Keratinocyte (primary cell): ENCODE results near the gene FMNL2. TPM values are rescaled to one million over a fixed set of nuclear protein-coding genes. Genes with fewer than 3 reads are reported as not detected.
A peak's percentile ranks its signal among the peaks of the same experiment; 100 is the strongest.

Source experiments
- DNase-seq: peaks from one replicate; pipeline ENCODE4 v3.0.0-alpha.2; 2011; ENCODE audit warnings: low read depth, missing footprints, low spot score
- FAIRE-seq: peaks from 2 replicates; lab custom pipeline; 2011; peaks lifted over from hg19 to GRCh38; lab: Jason Lieb, UNC
- H2AFZ ChIP-seq: 2 replicates; pipeline ENCODE4 v1.6.0; 2012; ENCODE audit warnings: low read length, control low read depth, inconsistent platforms; ENCODE audit not compliant: control insufficient read depth
- H3K27ac ChIP-seq: 2 replicates; pipeline ENCODE4 v1.5.1; 2011; ENCODE audit warnings: low read length; ENCODE audit not compliant: control insufficient read depth, insufficient read depth
- H3K27me3 ChIP-seq: 3 replicates; pipeline ENCODE4 v1.6.0; 2011; ENCODE audit warnings: low read length; ENCODE audit not compliant: control insufficient read depth, insufficient read depth; ENCODE audit errors: extremely low read depth
- H3K36me3 ChIP-seq, 2 experiments: 2 replicates in 1 of 2; 3 replicates in 1 of 2; pipeline ENCODE4 v1.5.1; 2011; ENCODE audit warnings: low read length in 2 of 2, mild to moderate bottlenecking in 1 of 2; ENCODE audit not compliant: control insufficient read depth in 2 of 2, insufficient read depth in 2 of 2; ENCODE audit errors: extremely low read depth in 1 of 2
- H3K4me1 ChIP-seq: 3 replicates; pipeline ENCODE4 v1.5.1; 2011; ENCODE audit warnings: low read length; ENCODE audit not compliant: control insufficient read depth, insufficient read depth; ENCODE audit errors: extremely low read depth
- H3K4me2 ChIP-seq: 3 replicates; pipeline ENCODE4 v1.6.0; 2011; ENCODE audit warnings: low read depth, low read length; ENCODE audit not compliant: control insufficient read depth, insufficient read depth; ENCODE audit errors: extremely low read depth
- H3K4me3 ChIP-seq, 3 experiments: fragments of 200-600 bp in 1 of 3; sonication (generic) in 1 of 3; 2 replicates in 2 of 3; 3 replicates in 1 of 3; pipeline ENCODE4 v1.5.1; 2011 to 2016; ENCODE audit warnings: low read length in 3 of 3, mild to moderate bottlenecking in 3 of 3, control low read depth in 2 of 3, inconsistent platforms in 1 of 3, low read depth in 1 of 3, mixed read lengths in 1 of 3, mixed run types in 1 of 3, moderate library complexity in 1 of 3; ENCODE audit not compliant: control insufficient read depth in 2 of 3, insufficient read depth in 2 of 3; ENCODE audit errors: extremely low read depth in 1 of 3
- H3K79me2 ChIP-seq: 2 replicates; pipeline ENCODE4 v1.6.0; 2012; ENCODE audit warnings: low read length; ENCODE audit not compliant: control insufficient read depth, insufficient read depth
- H3K9ac ChIP-seq: 3 replicates; pipeline ENCODE4 v1.6.0; 2011; ENCODE audit warnings: low read length; ENCODE audit not compliant: control insufficient read depth, insufficient read depth; ENCODE audit errors: extremely low read depth
- H3K9me1 ChIP-seq: 3 replicates; pipeline ENCODE4 v1.6.0; 2011; ENCODE audit warnings: low read length; ENCODE audit not compliant: control insufficient read depth, insufficient read depth; ENCODE audit errors: extremely low read depth
- H3K9me3 ChIP-seq: 2 replicates; pipeline ENCODE4 v1.5.1; 2012; ENCODE audit warnings: low read depth, low read length; ENCODE audit not compliant: control insufficient read depth
- H4K20me1 ChIP-seq: 3 replicates; pipeline ENCODE4 v1.6.0; 2011; ENCODE audit warnings: low read length; ENCODE audit not compliant: control insufficient read depth, insufficient read depth; ENCODE audit errors: extremely low read depth
- CTCF ChIP-seq, 3 experiments: IDR thresholded peaks in 1 of 3; conservative IDR thresholded peaks in 1 of 3; optimal IDR thresholded peaks in 1 of 3; 2 replicates in 2 of 3; 3 replicates in 1 of 3; pipeline versions ENCODE3 to v1.5.1; 2011; ENCODE audit warnings: low read length in 3 of 3, mild to moderate bottlenecking in 3 of 3, moderate library complexity in 2 of 3, control low read depth in 1 of 3, inconsistent platforms in 1 of 3; ENCODE audit not compliant: insufficient read depth in 2 of 3; ENCODE audit errors: extremely low read depth in 1 of 3
- EZH2 ChIP-seq: IDR thresholded peaks from one replicate; pipeline ENCODE4 v1.6.1; 2012; ENCODE audit warnings: inconsistent platforms, mild to moderate bottlenecking, low read length, moderate library complexity
- dilution Hi-C: fragments of 300-500 bp; cut with MboI; formaldehyde crosslinking; loops from one replicate; pipeline ENCODE4 v1.7.0; 2020; ENCODE audit warnings: low sequenced_read_pairs; ENCODE audit not compliant: extremely low pct_ligation_motif_present
- polyA plus RNA-seq, 5 experiments: library from polyadenylated mRNA; depleted of rRNA in 3 of 5; stranded (reverse) in 3 of 5; stranded (forward) in 1 of 5; unstranded in 1 of 5; fragments of >200 nt; gene quantifications; 1 replicate in 1 of 5; 2 replicates in 3 of 5; 3 replicates in 1 of 5; pipeline versions ENCODE4 v1.2.1 to v1.2.3, GENCODE V29; 2011 to 2012; ENCODE audit warnings: missing spikeins in 2 of 5, low read depth in 1 of 5, low replicate concordance in 1 of 5

The FMNL2 gene
- polyA plus RNA-seq, 1 donor (not counting 4 experiments of a cell fraction or from before 2014, with no cell fraction given): 62.7 TPM

GRCh38 chr2:152635635-152636298 is 300.8 kb downstream of the FMNL2 start:
- Histone ChIP-seq H3K9me3 (no peaks in the 10 kb centered on the region), H3K4me3 (no peak overlapping the region), H3K9ac (no peak overlapping the region), H3K9me1 (no peaks in the 10 kb centered on the region), H3K4me2 (no peak overlapping the region), H4K20me1 (no peaks in the 10 kb centered on the region), H3K4me1 (no peaks in the 10 kb centered on the region), H3K36me3 (peaks cover 42 to 47% of the 10 kb centered on the region in 2 experiments), H3K27ac (no peak overlapping the region), H3K79me2 (no peaks in the 10 kb centered on the region), H2AFZ (no peak overlapping the region), H3K27me3 (no peaks in the 10 kb centered on the region)
- DNase-seq: peak; percentile 21
- FAIRE-seq: peak; percentile 36
- dilution Hi-C loops: no loop called here
- TF ChIP-seq EZH2 (no peak), CTCF (optimal IDR thresholded peaks at IDR 0.05 in 1 of 3, IDR thresholded peaks at IDR 0.05 in 1 of 3, conservative IDR thresholded peaks at IDR 0.05 in 1 of 3; ENCODE audit: extremely low read depth in 1 of 3, insufficient read depth in 2 of 3, low read length in 3 of 3) (peak; percentile 74 to 79 (median 75))

GRCh38 chr2:152637251-152637650 is 302.3 kb downstream of the FMNL2 start:
- Histone ChIP-seq H3K4me3 (no peak overlapping the region), H3K36me3 (peaks cover 37 to 48% of the 10 kb centered on the region in 2 experiments), H3K4me2 (no peak overlapping the region), H3K4me1 (no peaks in the 10 kb centered on the region), H3K27me3 (no peaks in the 10 kb centered on the region), H3K9ac (no peak overlapping the region), H3K9me3 (no peaks in the 10 kb centered on the region), H3K79me2 (no peaks in the 10 kb centered on the region), H3K9me1 (no peaks in the 10 kb centered on the region), H3K27ac (no peak overlapping the region), H4K20me1 (no peaks in the 10 kb centered on the region), H2AFZ (no peak overlapping the region)
- FAIRE-seq (no peak), DNase-seq (no peak)
- TF ChIP-seq CTCF (optimal IDR thresholded peaks at IDR 0.05 in 1 of 3, IDR thresholded peaks at IDR 0.05 in 1 of 3, conservative IDR thresholded peaks at IDR 0.05 in 1 of 3; ENCODE audit: extremely low read depth in 1 of 3, insufficient read depth in 2 of 3, low read length in 3 of 3) (no peak), EZH2 (no peak)
- dilution Hi-C loops: no loop called here
